Breast epithelium (tissue), 3 donors: ENCODE results near the gene TECTA.

Experiments used
- CTCF ChIP-seq, 3 donors: fragments of 450-650 bp; IDR thresholded peaks; one replicate each; pipeline ENCODE4 v1.5.1; 2016 to 2017; ENCODE audit warnings: antibody characterized with exemption in 3 of 3, mild to moderate bottlenecking in 3 of 3, moderate library complexity in 3 of 3
- POLR2A ChIP-seq: fragments of 450-650 bp; IDR thresholded peaks from one replicate; pipeline ENCODE4 v1.6.1; 2016; ENCODE audit warnings: antibody characterized with exemption, mild to moderate bottlenecking, moderate library complexity
- POLR2AphosphoS5 ChIP-seq, 3 donors: sonication (generic); formaldehyde crosslinking; IDR thresholded peaks; one replicate each; pipeline ENCODE4 v1.6.1; 2017; ENCODE audit warnings: antibody characterized with exemption in 3 of 3

- TF ChIP-seq CTCF (IDR thresholded peaks at IDR 0.05) = no peak
- TF ChIP-seq POLR2A = no peak
- no peak for TF ChIP-seq POLR2AphosphoS5 (IDR thresholded peaks at IDR 0.05)
Observed at GRCh38 chr11:121214861-121215260, 113.8 kb downstream of the TECTA start.
